CD14-positive monocyte (primary cell): ENCODE results near the gene CTNNB1. TPM values are rescaled to one million over a fixed set of nuclear protein-coding genes. Genes with fewer than 3 reads are reported as not detected.

Experiments used
- DNase-seq, 3 donors: peaks; one replicate each; pipeline ENCODE4 v3.0.0-alpha.2; 2011 to 2022
- H2AFZ ChIP-seq: 2 replicates; pipeline ENCODE4 v1.6.0; 2012; ENCODE audit warnings: mild to moderate bottlenecking, low read depth, low read length, inconsistent platforms; ENCODE audit not compliant: insufficient read depth, poor library complexity, severe bottlenecking
- H3K27ac ChIP-seq, 2 donors: 1 replicate in 1 of 2; 2 replicates in 1 of 2; pipeline ENCODE4 v1.5.1; 2012 to 2013; ENCODE audit warnings: low read length in 2 of 2, control low read depth in 1 of 2, inconsistent platforms in 1 of 2, low read depth in 1 of 2, mild to moderate bottlenecking in 1 of 2
- H3K27me3 ChIP-seq, 2 donors: one replicate each; pipeline versions ENCODE4 v1.6.0 to v1.6.1; 2011 to 2013; ENCODE audit warnings: low read length in 2 of 2; ENCODE audit not compliant: control insufficient read depth in 2 of 2, insufficient read depth in 2 of 2
- H3K36me3 ChIP-seq, 2 donors: replicated peaks in 1 of 2; 1 replicate in 1 of 2; 2 replicates in 1 of 2; pipeline versions ENCODE4 v1.5.1 to v1.6.1; 2012 to 2013; ENCODE audit warnings: low read length in 2 of 2, control low read depth in 1 of 2, inconsistent platforms in 1 of 2, mild to moderate bottlenecking in 1 of 2; ENCODE audit not compliant: insufficient read depth in 2 of 2, control insufficient read depth in 1 of 2
- H3K4me1 ChIP-seq, 2 donors: 1 replicate in 1 of 2; 2 replicates in 1 of 2; pipeline versions ENCODE4 v1.5.1 to v1.6.1; 2012 to 2013; ENCODE audit warnings: low read length in 2 of 2, control low read depth in 1 of 2, inconsistent platforms in 1 of 2, mild to moderate bottlenecking in 1 of 2, moderate library complexity in 1 of 2; ENCODE audit not compliant: insufficient read depth in 2 of 2, control insufficient read depth in 1 of 2
- H3K4me2 ChIP-seq: replicated peaks from 2 replicates; pipeline ENCODE3; 2012; ENCODE audit warnings: low read length, moderate library complexity, mild to moderate bottlenecking; ENCODE audit not compliant: poor library complexity, severe bottlenecking; ENCODE audit errors: extremely low read depth
- H3K4me3 ChIP-seq, 3 experiments: fragments of 200-600 bp in 1 of 3; sonication (generic) in 1 of 3; replicated peaks in 1 of 3; 1 replicate in 2 of 3; 2 replicates in 1 of 3; pipeline ENCODE4 v1.5.1; 2011 to 2013; ENCODE audit warnings: low read length in 3 of 3, mild to moderate bottlenecking in 3 of 3, control low read depth in 2 of 3, low read depth in 2 of 3, inconsistent platforms in 1 of 3, moderate library complexity in 1 of 3
- H3K79me2 ChIP-seq: 2 replicates; pipeline ENCODE4 v1.6.0; 2012; ENCODE audit warnings: mild to moderate bottlenecking, control low read depth, inconsistent platforms, low read length, moderate library complexity; ENCODE audit not compliant: insufficient read depth
- H3K9ac ChIP-seq: 2 replicates; pipeline ENCODE4 v1.6.0; 2017; ENCODE audit warnings: low read length, mild to moderate bottlenecking; ENCODE audit not compliant: insufficient read depth, poor library complexity, severe bottlenecking
- H3K9me3 ChIP-seq, 2 donors: replicated peaks in 1 of 2; 1 replicate in 1 of 2; 2 replicates in 1 of 2; pipeline versions ENCODE4 v1.5.1 to v1.6.1; 2012 to 2013; ENCODE audit warnings: low read length in 2 of 2, control low read depth in 1 of 2; ENCODE audit not compliant: control insufficient read depth in 1 of 2, insufficient read depth in 1 of 2
- H4K20me1 ChIP-seq: 2 replicates; pipeline ENCODE4 v1.6.0; 2012; ENCODE audit warnings: mild to moderate bottlenecking, low read length, control low read depth, moderate library complexity; ENCODE audit not compliant: insufficient read depth
- H3K27ac Mint-ChIP-seq, 7 donors: one replicate each; pipeline ENCODE4 v1.8.0; 2020; ENCODE audit warnings: mild to moderate bottlenecking in 7 of 7, mixed read lengths in 7 of 7, moderate library complexity in 6 of 7, inconsistent platforms in 2 of 7
- H3K27me3 Mint-ChIP-seq, 3 donors: one replicate each; pipeline ENCODE4 v1.8.0; 2021 to 2022; ENCODE audit warnings: low read depth in 3 of 3, mild to moderate bottlenecking in 3 of 3, mixed read lengths in 3 of 3, moderate library complexity in 3 of 3, inconsistent platforms in 1 of 3
- H3K36me3 Mint-ChIP-seq, 2 donors: one replicate each; pipeline ENCODE4 v1.8.0; 2020; ENCODE audit warnings: mixed read lengths in 2 of 2, inconsistent platforms in 1 of 2, mild to moderate bottlenecking in 1 of 2
- H3K4me1 Mint-ChIP-seq: one replicate; pipeline ENCODE4 v1.8.0; 2020; ENCODE audit warnings: mild to moderate bottlenecking, mixed read lengths
- H3K4me3 Mint-ChIP-seq, 2 donors: one replicate each; pipeline ENCODE4 v1.8.0; 2020; ENCODE audit warnings: mild to moderate bottlenecking in 2 of 2, mixed read lengths in 2 of 2, moderate library complexity in 1 of 2
- H3K9me3 Mint-ChIP-seq, 7 donors: one replicate each; pipeline ENCODE4 v1.8.0; 2020 to 2022; ENCODE audit warnings: mixed read lengths in 7 of 7, mild to moderate bottlenecking in 6 of 7, moderate library complexity in 6 of 7, inconsistent platforms in 2 of 7
- CTCF ChIP-seq: fragments of 200-600 bp; IDR thresholded peaks from one replicate; pipeline ENCODE4 v1.8.0; 2022; ENCODE audit warnings: antibody characterized with exemption, mild to moderate bottlenecking
- WGBS: methylation state at CpG from one replicate; pipeline ENCODE4 v1.1.5; 2013; ENCODE audit warnings: missing lambda C conversion rate; ENCODE audit not compliant: insufficient coverage; 5-methylcytosine and 5-hydroxymethylcytosine counted together
- intact Hi-C, 2 donors: fragments of 100-400 bp; cut with micrococcal nuclease; formaldehyde crosslinking; loops; one replicate each; pipeline versions ENCODE4 v1.15.0 to v1.15.1; 2023
- polyA plus RNA-seq, 3 donors: library from polyadenylated mRNA; depleted of rRNA in 1 of 3; unstranded in 2 of 3; stranded (reverse) in 1 of 3; fragments of 300-500 nt in 2 of 3; fragments of >200 nt in 1 of 3; fragmentation: Illumina TruSeq in 2 of 3; gene quantifications; 1 replicate in 2 of 3; 2 replicates in 1 of 3; pipeline ENCODE4 v1.2.3, GENCODE V29; 2012 to 2021

CTNNB1 gene
- polyA plus RNA-seq, 3 donors, result 51.2 to 240 (median 54.3) TPM

- H3K27ac ChIP-seq, result peak overlapping the region in 1 of 2 donors; percentile 2
- H3K27me3 Mint-ChIP-seq, result peaks cover 0 to 1% (median 0%) of the 10 kb centered on the region in 3 donors
- no peak overlapping the region for H3K27ac Mint-ChIP-seq
- no CpG with 5 or more reads among the region's 1 CpG for WGBS
- no peaks in the 10 kb centered on the region for H3K9me3 Mint-ChIP-seq
- peaks cover 12 to 14% of the 10 kb centered on the region in 2 donors for H3K36me3 Mint-ChIP-seq
- TF ChIP-seq CTCF, result no peak
- H3K27me3 ChIP-seq, result no peaks in the 10 kb centered on the region
- peaks cover 100% of the 10 kb centered on the region for H3K79me2 ChIP-seq
- H3K4me2 ChIP-seq, result no peak overlapping the region
- H3K4me1 ChIP-seq, result peaks cover 15 to 24% of the 10 kb centered on the region in 2 donors
- H4K20me1 ChIP-seq, result peaks cover 100% of the 10 kb centered on the region
- no peak overlapping the region for H3K9ac ChIP-seq
- H3K9me3 ChIP-seq, result no peaks in the 10 kb centered on the region
- peaks cover 58% of the 10 kb centered on the region for H3K4me1 Mint-ChIP-seq
- no peak overlapping the region for H2AFZ ChIP-seq
- H3K4me3 ChIP-seq, result no peak overlapping the region
- peaks cover 7 to 8% of the 10 kb centered on the region in 2 donors for H3K36me3 ChIP-seq
- intact Hi-C loops, result no loop called here
- DNase-seq, result no peak
- no peak overlapping the region for H3K4me3 Mint-ChIP-seq
Measured at GRCh38 chr3:41219424-41219823, 20.1 kb downstream of the CTNNB1 start.

DNA sequence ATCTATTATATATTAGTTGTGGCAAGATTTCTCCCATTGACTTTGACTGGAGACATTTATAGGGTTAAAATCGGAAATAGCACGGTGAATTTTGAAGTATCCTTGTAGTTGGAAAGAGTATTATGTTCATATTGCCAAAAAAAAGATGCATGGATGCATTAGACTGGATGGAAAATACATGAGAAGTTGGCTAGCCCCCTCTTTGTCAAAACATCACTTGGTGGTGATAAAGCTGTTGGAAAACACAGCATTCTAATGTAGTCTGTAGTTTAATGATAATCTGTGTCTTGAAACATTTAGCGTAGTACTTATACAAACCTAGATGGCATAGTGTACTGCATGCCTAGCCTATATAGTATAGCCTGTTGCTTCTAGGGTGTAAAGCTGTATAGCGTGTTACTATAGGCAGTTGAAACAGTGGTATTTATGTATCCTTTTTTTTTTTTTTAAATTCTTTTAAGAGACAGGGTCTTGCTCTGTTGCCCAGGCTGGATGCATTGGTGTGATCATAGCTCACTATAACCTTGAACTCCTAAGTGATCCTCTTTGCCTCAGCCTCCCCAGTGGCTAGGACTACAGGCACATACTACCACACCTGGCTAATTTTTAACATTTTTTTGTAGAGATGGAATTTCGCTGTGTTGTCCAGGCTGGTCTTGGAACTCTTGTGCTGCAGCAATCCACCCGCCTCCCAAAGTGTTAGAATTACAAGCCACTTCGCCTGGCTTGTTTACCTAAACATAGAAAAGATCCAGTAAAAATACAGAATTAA lies 21.8 kb downstream of the CTNNB1 start:
- Histone ChIP-seq H3K27ac (peak overlapping the region in 1 of 2 donors; percentile 55), H3K36me3 (peaks cover 24 to 25% of the 10 kb centered on the region in 2 donors), H3K27me3 (no peaks in the 10 kb centered on the region), H3K4me1 (peaks cover 11 to 20% of the 10 kb centered on the region in 2 donors), H4K20me1 (peaks cover 100% of the 10 kb centered on the region), H3K4me2 (no peak overlapping the region), H2AFZ (no peak overlapping the region), H3K4me3 (no peak overlapping the region), H3K79me2 (peaks cover 100% of the 10 kb centered on the region), H3K9ac (no peak overlapping the region), H3K9me3 (no peaks in the 10 kb centered on the region)
- Mint-ChIP-seq H3K36me3 (peaks cover 28 to 31% of the 10 kb centered on the region in 2 donors), H3K9me3 (no peaks in the 10 kb centered on the region), H3K4me3 (no peak overlapping the region), H3K4me1 (peaks cover 48% of the 10 kb centered on the region), H3K27ac (peak overlapping the region in 2 of 7 donors; percentile 7 to 64), H3K27me3 (peaks cover 0 to 1% (median 0%) of the 10 kb centered on the region in 3 donors)
- WGBS, result 95% methylated on average over 2 of the region's 7 CpGs
- no peak for TF ChIP-seq CTCF
- intact Hi-C loops, result loop anchor here in 1 of 2 donors (5.0 kb wide), 1 partner anchor 639 kb away; no protein-coding TSS in a partner anchor
- no peak for DNase-seq
